ENCODE results near the gene SNRPE. TPM values are rescaled to one million over a fixed set of nuclear protein-coding genes. Genes with fewer than 3 reads are reported as not detected.

Gene SNRPE
- total and polyA plus RNA-seq, 7 donors, result 23.1 to 140 (median 66.0) TPM

DNA sequence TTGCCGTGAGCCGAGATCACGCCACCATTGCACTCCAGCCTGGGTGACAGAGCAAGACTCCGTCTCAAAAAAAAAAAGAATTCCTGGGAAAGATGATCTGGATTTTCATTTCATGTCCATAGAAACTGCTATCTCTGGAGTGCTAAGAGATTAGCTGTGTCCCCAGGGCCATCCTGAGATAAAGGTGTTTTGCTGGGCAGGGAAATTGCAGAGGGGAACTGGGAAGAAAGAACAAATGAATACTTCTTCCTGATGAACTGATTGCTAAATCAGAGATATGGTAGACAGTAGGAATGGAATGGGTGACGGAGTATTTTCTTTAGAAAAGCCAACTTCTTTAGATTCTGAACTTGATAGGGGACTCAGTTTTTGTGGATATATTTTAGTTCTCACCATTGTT lies 19.2 kb downstream of the SNRPE start:
- intact Hi-C loops (cut with DNase I), result no loop called here
- no peaks in the 10 kb centered on the region for H3K27me3 ChIP-seq
- no peak overlapping the region for H3K4me3 ChIP-seq
- H3K27ac ChIP-seq, result no peak overlapping the region
- WGBS, 2 donors, result 95 to 97% methylated on average over 5 of the region's 5 CpGs
- H3K4me1 ChIP-seq, result no peaks in the 10 kb centered on the region
- no peaks in the 10 kb centered on the region for H3K9me3 ChIP-seq
- TF ChIP-seq, protein P1, sequence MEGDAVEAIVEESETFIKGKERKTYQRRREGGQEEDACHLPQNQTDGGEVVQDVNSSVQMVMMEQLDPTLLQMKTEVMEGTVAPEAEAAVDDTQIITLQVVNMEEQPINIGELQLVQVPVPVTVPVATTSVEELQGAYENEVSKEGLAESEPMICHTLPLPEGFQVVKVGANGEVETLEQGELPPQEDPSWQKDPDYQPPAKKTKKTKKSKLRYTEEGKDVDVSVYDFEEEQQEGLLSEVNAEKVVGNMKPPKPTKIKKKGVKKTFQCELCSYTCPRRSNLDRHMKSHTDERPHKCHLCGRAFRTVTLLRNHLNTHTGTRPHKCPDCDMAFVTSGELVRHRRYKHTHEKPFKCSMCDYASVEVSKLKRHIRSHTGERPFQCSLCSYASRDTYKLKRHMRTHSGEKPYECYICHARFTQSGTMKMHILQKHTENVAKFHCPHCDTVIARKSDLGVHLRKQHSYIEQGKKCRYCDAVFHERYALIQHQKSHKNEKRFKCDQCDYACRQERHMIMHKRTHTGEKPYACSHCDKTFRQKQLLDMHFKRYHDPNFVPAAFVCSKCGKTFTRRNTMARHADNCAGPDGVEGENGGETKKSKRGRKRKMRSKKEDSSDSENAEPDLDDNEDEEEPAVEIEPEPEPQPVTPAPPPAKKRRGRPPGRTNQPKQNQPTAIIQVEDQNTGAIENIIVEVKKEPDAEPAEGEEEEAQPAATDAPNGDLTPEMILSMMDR (IDR thresholded peaks at IDR 0.05), result no peak
- TF ChIP-seq POLR2A (IDR thresholded peaks at IDR 0.05) (no peak), EP300 (IDR thresholded peaks at IDR 0.05) (no peak), POLR2AphosphoS5 (IDR thresholded peaks at IDR 0.05) (no peak)
- no peak for DNase-seq
- peaks cover 0 to 9% (median 0%) of the 10 kb centered on the region in 4 donors for H3K36me3 ChIP-seq

DNA sequence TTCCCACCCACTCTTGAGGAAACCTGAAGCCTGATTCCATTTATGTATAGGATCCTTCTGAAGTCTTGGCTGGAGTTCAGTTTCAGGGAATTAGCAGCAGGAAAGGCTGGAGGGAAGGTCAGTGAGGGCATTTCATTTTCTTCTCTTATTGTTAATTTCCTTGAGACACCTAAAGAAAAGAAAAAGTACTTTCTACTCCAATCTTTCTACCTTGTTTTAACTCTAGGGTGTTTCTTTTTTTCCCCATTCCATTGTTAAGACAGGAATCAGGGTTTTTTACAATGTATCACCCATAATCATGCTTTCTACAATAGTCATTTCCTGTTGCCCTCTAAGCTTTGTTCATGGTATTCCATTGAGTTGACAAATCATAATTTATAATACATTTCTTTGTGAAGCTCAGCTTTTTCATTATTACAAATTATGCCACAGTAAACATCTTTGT lies 27.4 kb downstream of the SNRPE start:
- H3K4me3 ChIP-seq, result no peak overlapping the region
- H3K9me3 ChIP-seq, result peaks cover 0 to 4% (median 0%) of the 10 kb centered on the region in 4 donors
- no peak for TF ChIP-seq POLR2A (IDR thresholded peaks at IDR 0.05)
- TF ChIP-seq, protein P1 (IDR thresholded peaks at IDR 0.05), result no peak
- no peak for TF ChIP-seq EP300 (IDR thresholded peaks at IDR 0.05)
- no peak for TF ChIP-seq POLR2AphosphoS5 (IDR thresholded peaks at IDR 0.05)
- intact Hi-C loops (cut with DNase I), result no loop called here
- no peaks in the 10 kb centered on the region for H3K36me3 ChIP-seq
- no peaks in the 10 kb centered on the region for H3K4me1 ChIP-seq
- H3K27me3 ChIP-seq, result no peaks in the 10 kb centered on the region
- H3K27ac ChIP-seq, result no peak overlapping the region
- no peak for DNase-seq

DNA sequence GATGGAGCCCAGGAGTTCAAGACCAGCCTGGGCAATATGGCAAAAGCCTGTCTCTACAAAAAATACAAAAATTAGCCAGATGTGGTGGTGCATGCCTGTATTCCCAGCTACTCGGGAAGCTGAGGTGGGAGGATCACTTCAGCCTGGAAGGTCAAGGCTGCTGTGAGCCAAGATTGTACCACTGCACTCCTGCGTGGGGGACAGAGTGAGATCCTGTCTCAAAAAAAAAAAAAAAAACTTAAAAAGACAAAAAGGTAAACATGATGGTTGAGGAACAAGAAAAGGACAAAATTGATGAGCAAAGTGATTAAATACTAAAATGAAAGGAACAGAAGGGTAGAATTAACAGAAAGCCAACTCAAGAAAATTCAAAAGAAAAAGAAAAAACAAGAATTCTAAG lies 30.6 kb downstream of the SNRPE start:
- no peak overlapping the region for H3K27ac ChIP-seq
- peaks cover 0 to 6% (median 3%) of the 10 kb centered on the region in 4 donors for H3K9me3 ChIP-seq
- no peaks in the 10 kb centered on the region for H3K36me3 ChIP-seq
- no peak overlapping the region for H3K4me3 ChIP-seq
- H3K4me1 ChIP-seq, result no peaks in the 10 kb centered on the region
- WGBS, 2 donors, result 85 to 86% methylated on average over 2 of the region's 2 CpGs
- TF ChIP-seq POLR2A (IDR thresholded peaks at IDR 0.05) (no peak), EP300 (IDR thresholded peaks at IDR 0.05) (no peak), POLR2AphosphoS5 (IDR thresholded peaks at IDR 0.05) (no peak)
- TF ChIP-seq, protein P1 (IDR thresholded peaks at IDR 0.05), result no peak
- intact Hi-C loops (cut with DNase I), result no loop called here
- no peaks in the 10 kb centered on the region for H3K27me3 ChIP-seq
- no peak for DNase-seq

DNA sequence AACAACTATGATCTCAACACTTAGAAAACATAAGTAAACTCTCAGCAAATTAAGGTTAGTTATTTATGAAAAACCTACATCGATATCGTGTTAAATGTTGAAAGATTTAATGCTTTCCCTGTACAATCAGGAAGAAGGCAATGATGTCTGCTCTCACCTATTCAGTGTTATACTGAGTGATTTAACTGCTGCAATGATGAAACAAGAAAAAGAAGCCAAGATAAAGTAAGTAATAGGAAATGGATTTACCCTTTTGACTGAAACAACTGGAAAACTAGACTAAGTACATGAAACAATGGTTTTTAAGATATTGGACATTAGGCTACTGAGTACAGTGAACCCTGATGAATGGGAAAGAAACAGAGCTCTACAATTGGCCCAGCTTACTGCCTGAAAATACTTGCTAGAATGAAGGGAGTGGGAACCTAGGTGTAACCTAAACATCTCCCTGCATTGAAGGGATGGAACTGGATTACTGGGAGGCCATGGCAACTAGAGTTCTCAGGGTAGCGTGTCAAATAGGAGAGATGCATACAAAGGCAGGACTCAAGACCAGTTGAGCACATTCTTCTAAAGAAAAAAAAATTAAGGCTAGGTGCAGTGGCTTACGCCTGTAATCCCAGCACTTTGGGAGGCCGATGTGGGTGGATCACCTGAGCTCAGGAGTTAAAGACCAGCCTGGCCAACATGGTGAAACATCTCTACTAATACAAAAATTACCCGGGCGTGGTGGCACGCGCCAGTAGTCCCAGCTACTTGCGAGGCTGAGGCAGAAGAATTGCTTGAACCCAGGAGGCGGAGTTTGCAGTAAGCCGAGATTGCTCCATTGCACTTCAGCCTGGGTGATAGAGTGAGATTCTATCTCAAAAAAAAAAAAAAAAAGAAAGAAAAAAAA lies 37.3 kb downstream of the SNRPE start:
- TF ChIP-seq, protein P1 (IDR thresholded peaks at IDR 0.05), result no peak
- TF ChIP-seq POLR2AphosphoS5 (IDR thresholded peaks at IDR 0.05), result no peak
- no peaks in the 10 kb centered on the region for H3K36me3 ChIP-seq
- peaks cover 0 to 6% (median 2%) of the 10 kb centered on the region in 4 donors for H3K9me3 ChIP-seq
- H3K27me3 ChIP-seq, result no peaks in the 10 kb centered on the region
- 34 to 79% methylated on average over 12 of the region's 12 CpGs for WGBS, 2 donors
- H3K4me1 ChIP-seq, result no peaks in the 10 kb centered on the region
- DNase-seq, result no peak
- H3K4me3 ChIP-seq, result no peak overlapping the region
- intact Hi-C loops (cut with DNase I), result no loop called here
- H3K27ac ChIP-seq, result no peak overlapping the region
